GM23338 (cell line): ENCODE measurements around the gene ZBTB9. TPM values are rescaled to one million over a fixed set of nuclear protein-coding genes. Genes with fewer than 3 reads are reported as not detected.

Experiments
- ATAC-seq: fragments of 200-7000 bp; cut with Tn5 transposase; 3 replicates; pipeline ENCODE4 v1.9.1; 2020
- DNase-seq: peaks from one replicate; pipeline ENCODE4 v3.0.0-alpha.2; 2015; ENCODE audit warnings: low spot score
- H2AFZ ChIP-seq: fragments of 200-600 bp; sonication (generic); 2 replicates; pipeline ENCODE4 v1.8.0; 2016; ENCODE audit warnings: antibody characterized with exemption, mild to moderate bottlenecking, moderate library complexity
- H3F3A ChIP-seq: fragments of 200-600 bp; sonication (generic); replicated peaks from 2 replicates; pipeline ENCODE4 v1.8.0; 2017; ENCODE audit warnings: antibody characterized with exemption, mixed run types, low read depth
- H3K27ac ChIP-seq: fragments of 200-600 bp; sonication (generic); 2 replicates; pipeline ENCODE4 v1.6.1; 2016; ENCODE audit warnings: low read depth
- H3K27me3 ChIP-seq: fragments of 200-600 bp; sonication (generic); 2 replicates; pipeline ENCODE4 v1.8.0; 2016; ENCODE audit warnings: mild to moderate bottlenecking, mixed run types, moderate library complexity; ENCODE audit not compliant: insufficient read depth
- H3K36me3 ChIP-seq: fragments of 200-600 bp; sonication (generic); 2 replicates; pipeline ENCODE4 v1.8.0; 2016; ENCODE audit warnings: mild to moderate bottlenecking; ENCODE audit not compliant: insufficient read depth
- H3K4me1 ChIP-seq: fragments of 200-600 bp; sonication (generic); 2 replicates; pipeline ENCODE4 v1.8.0; 2016; ENCODE audit warnings: mild to moderate bottlenecking, moderate library complexity; ENCODE audit not compliant: insufficient read depth
- H3K4me2 ChIP-seq: fragments of 200-600 bp; sonication (generic); 2 replicates; pipeline ENCODE4 v1.7.1; 2017; ENCODE audit warnings: mixed run types
- H3K4me3 ChIP-seq: fragments of 200-600 bp; sonication (generic); 2 replicates; pipeline ENCODE4 v1.6.1; 2016; ENCODE audit warnings: mixed run types
- H3K79me2 ChIP-seq: fragments of 200-600 bp; sonication (generic); replicated peaks from 2 replicates; pipeline ENCODE4 v1.8.0; 2017; ENCODE audit warnings: mild to moderate bottlenecking; ENCODE audit not compliant: insufficient read depth
- H3K9me2 ChIP-seq: fragments of 200-600 bp; sonication (generic); 2 replicates; pipeline ENCODE4 v1.8.0; 2017; ENCODE audit not compliant: insufficient read depth
- H4K20me1 ChIP-seq: fragments of 200-600 bp; sonication (generic); replicated peaks from 2 replicates; pipeline ENCODE4 v1.8.0; 2017; ENCODE audit warnings: mild to moderate bottlenecking; ENCODE audit not compliant: insufficient read depth
- H3K27ac Mint-ChIP-seq: 2 replicates; pipeline ENCODE4 v1.8.0; 2020; ENCODE audit warnings: inconsistent platforms, mild to moderate bottlenecking, moderate library complexity, mixed read lengths
- H3K27me3 Mint-ChIP-seq: 3 replicates; pipeline ENCODE4 v1.8.0; 2022; ENCODE audit warnings: low read depth, mild to moderate bottlenecking, moderate library complexity, mixed read lengths, inconsistent platforms; ENCODE audit not compliant: insufficient read depth, poor library complexity
- H3K36me3 Mint-ChIP-seq: 3 replicates; pipeline ENCODE4 v1.8.0; 2021; ENCODE audit warnings: low read depth, mild to moderate bottlenecking, inconsistent platforms, moderate library complexity, mixed read lengths
- H3K4me1 Mint-ChIP-seq: 3 replicates; pipeline ENCODE4 v1.8.0; 2020; ENCODE audit warnings: mild to moderate bottlenecking, inconsistent platforms, mixed read lengths
- H3K4me3 Mint-ChIP-seq: 3 replicates; pipeline ENCODE4 v1.8.0; 2021; ENCODE audit warnings: moderate library complexity, mild to moderate bottlenecking, inconsistent platforms, mixed read lengths
- H3K9me3 Mint-ChIP-seq: 3 replicates; pipeline ENCODE4 v1.8.0; 2020; ENCODE audit warnings: moderate library complexity, mild to moderate bottlenecking, inconsistent platforms, mixed read lengths
- CREB1 ChIP-seq: fragments of 250-450 bp; sonication (Bioruptor Pico); IDR thresholded peaks from 2 replicates; pipeline ENCODE4 v1.5.0; 2020; ENCODE audit warnings: low read depth, mild to moderate bottlenecking, moderate library complexity
- CTCF ChIP-seq, 2 experiments: fragments of 200-600 bp in 1 of 2; sonication (generic) in 1 of 2; conservative IDR thresholded peaks; 2 replicates each; pipeline versions ENCODE4 v1.5.1 to v1.6.1; 2016 to 2017; ENCODE audit warnings: antibody characterized with exemption in 2 of 2, low read depth in 2 of 2, mild to moderate bottlenecking in 2 of 2, moderate library complexity in 1 of 2
- ETS1 ChIP-seq: IDR thresholded peaks from 2 replicates; pipeline ENCODE4 v1.6.1; 2016; ENCODE audit warnings: antibody characterized with exemption
- NANOG ChIP-seq: IDR thresholded peaks from 2 replicates; pipeline ENCODE4 v1.6.1; 2016; ENCODE audit warnings: antibody characterized with exemption, borderline replicate concordance
- POLR2AphosphoS5 ChIP-seq: IDR thresholded peaks from 2 replicates; pipeline ENCODE4 v1.6.1; 2016; ENCODE audit warnings: antibody characterized with exemption, low read depth
- REST ChIP-seq: IDR thresholded peaks from one replicate; pipeline ENCODE4 v1.6.1; 2018; ENCODE audit warnings: antibody characterized with exemption; ENCODE audit not compliant: unreplicated experiment
- polyA plus RNA-seq: library from polyadenylated mRNA; unstranded; fragments of >200 nt; fragmentation: Nextera tagmentation; extraction: Ambion mirVana; gene quantifications from 2 replicates; pipeline ENCODE4 v1.2.1, GENCODE V29; 2016
- total RNA-seq: library from RNA; depleted of rRNA; stranded (reverse); fragments of >200 nt; shearing (Covaris generic); gene quantifications from 2 replicates; pipeline ENCODE4 v1.2.3, GENCODE V29; 2014

Gene ZBTB9
- total and polyA plus RNA-seq, 2 experiments from 2014 or later, result 13.5 to 17.9 TPM

- TF ChIP-seq POLR2AphosphoS5, result no peak
- TF ChIP-seq CREB1 (CRISPR knock-in tag), result no peak
- TF ChIP-seq NANOG, result no peak
- TF ChIP-seq ETS1, result no peak
- TF ChIP-seq REST, result no peak
Measured at GRCh38 chr6:33453393-33454008, 875 bp upstream of the ZBTB9 start (continued).

GRCh38 chr6:33455051-33455450, 675 bp downstream of the ZBTB9 start:
- ATAC-seq (no peak), DNase-seq (no peak)
- Histone ChIP-seq H2AFZ (no peak overlapping the region), H3K9me2 (no peaks in the 10 kb centered on the region), H3K79me2 (peaks cover 14% of the 10 kb centered on the region), H3K27ac (peak overlapping the region; percentile 39; the same call in 1 of the 2 replicates), H3K36me3 (no peaks in the 10 kb centered on the region), H3F3A (peaks cover 8% of the 10 kb centered on the region), H3K4me3 (peak overlapping the region; percentile 81), H3K27me3 (no peaks in the 10 kb centered on the region), H3K4me1 (peaks cover 4% of the 10 kb centered on the region; the same call in 1 of the 2 replicates), H3K4me2 (peak overlapping the region; percentile 93), H4K20me1 (no peaks in the 10 kb centered on the region; the same call in 1 of the 2 replicates)
- Mint-ChIP-seq H3K4me1 (peaks cover 22% of the 10 kb centered on the region), H3K9me3 (peaks cover 7% of the 10 kb centered on the region; the same call in 2 of the 3 replicates), H3K27ac (peak overlapping the region; percentile 80), H3K36me3 (peaks cover 53% of the 10 kb centered on the region), H3K4me3 (peak overlapping the region; percentile 97), H3K27me3 (peaks cover 20% of the 10 kb centered on the region)
- TF ChIP-seq CTCF (conservative IDR thresholded peaks at IDR 0.05; ENCODE audit: low read depth in 2 of 2), result no peak
